Islet precursor cell (in vitro differentiated cells): ENCODE data around the gene ZBED1.
"Not testable (repeated sequence)": the region's sequence is repeated elsewhere in the genome, so short reads cannot be mapped to it uniquely, and the experiment has no call there.

Source experiments
- DNase-seq: peaks from one replicate; pipeline ENCODE4 v3.0.0-alpha.2; 2018

The ZBED1 gene

GRCh38 chrX:2517055-2517454 lies 16.3 kb upstream of the ZBED1 start:
- DNase-seq = no peak

DNA sequence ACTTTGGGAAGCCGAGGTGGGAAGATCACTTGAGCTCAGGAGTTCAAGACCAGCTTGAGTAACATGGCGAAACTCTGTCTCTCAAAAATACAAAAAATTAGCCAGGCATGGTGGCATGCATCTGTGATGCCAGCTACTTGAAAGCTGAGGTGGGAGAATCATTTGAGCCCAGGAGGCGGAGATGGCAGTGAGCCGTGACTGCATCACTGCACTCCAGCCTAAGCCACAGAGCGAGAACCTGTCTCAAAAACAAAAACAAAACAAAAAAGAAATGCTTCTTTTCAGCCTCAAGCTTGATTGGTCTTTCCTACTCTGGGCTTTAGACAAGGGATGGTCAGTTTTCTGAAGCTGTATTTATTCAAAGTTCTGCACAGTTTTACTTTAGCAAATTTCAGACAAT lies 15.8 kb upstream of the ZBED1 start:
- DNase-seq = no peak

DNA sequence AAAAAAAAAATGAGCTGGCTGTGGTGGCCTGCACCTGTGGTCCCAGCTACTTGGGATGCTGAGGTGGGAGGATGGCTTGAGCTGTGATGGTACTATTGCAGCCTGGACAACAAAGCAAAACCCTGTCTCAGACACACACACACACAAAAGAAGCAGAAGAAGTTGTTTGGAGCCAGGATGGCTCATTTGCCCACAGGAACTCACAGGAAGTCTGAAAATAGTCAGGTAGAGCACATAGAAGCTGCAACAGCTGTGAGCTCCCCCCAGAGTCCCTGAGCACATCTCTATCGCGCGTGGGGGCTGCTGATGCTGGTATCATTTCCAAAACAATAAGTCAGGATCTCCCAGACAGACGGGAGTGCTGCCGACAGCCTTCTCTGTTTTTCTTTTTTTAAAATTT lies 13.4 kb upstream of the ZBED1 start:
- no peak for DNase-seq

- DNase-seq = peak; percentile 84
These were observed 12.4 kb upstream of the ZBED1 start for GRCh38 chrX:2513121-2513664.

DNA sequence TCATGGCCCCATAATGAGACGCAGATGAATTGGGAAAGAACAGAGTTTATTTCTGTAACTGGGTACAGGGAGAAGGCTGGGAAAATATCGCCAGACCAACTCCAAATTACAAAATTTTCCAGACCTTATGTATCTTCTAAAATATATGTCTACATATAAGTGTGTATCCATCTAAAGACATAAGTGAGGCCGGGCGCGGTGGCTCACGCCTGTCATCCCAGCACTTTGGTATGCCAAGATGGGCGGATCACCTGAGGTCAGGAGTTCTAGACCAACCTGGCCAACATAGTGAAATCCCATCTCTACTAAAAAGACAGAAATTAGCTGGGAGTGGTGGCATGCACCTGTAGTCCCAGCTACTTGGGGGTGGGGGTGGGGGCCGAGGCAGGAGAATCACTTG lies 11.7 kb upstream of the ZBED1 start:
- DNase-seq = no peak

DNA sequence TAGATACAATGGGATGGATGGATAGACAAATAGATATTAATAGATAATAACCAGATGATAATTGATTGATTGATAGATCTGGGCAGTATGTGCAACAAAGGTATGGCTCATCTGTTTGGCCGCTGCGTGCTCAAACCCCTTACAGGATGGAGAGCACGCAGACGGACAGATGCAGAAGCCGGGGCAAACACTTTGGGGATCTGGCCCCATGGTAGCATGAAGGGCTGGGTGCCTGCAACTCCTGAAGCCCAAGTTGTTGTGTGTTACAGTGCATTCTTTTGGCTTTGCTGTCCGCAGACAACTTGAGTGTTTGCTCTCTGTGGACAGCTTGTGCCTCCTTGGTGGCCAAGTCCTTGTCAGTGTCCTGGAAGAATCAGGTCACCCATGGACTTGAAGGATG lies 10.6 kb upstream of the ZBED1 start:
- DNase-seq = no peak

DNA sequence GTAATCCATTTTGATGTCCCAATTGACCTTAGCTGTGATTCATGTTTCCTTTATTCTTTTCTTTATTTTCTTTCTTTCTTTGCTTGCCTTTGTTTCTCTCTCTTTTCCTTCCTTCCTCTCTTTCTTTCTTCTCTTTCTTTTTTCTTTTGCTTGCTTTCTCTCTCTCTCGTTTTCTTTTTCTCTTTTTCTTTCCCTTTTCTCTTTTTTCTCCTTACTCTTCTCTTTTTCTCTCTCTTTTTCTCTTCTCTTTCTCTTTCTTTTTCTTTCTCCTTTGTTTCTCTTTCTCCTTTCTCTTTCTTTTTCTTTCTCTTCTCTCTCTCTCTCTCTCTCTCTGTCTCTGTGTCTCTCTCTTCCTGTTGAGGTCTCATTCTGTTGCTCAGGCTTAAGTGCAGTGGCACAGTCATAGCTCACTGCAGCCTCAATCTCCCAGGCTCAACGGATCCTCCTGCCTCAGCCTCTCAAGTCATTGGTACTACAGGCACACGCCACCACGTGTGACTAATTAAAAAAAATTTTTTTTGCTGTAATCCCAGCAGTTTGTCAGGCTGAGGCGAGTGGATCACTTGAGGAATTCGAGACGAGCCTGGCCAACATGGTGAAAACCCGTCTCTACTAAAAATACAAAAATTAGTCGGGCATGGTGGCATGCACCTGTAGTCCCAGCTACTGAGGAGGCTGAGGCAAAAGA lies 8.0 kb upstream of the ZBED1 start:
- DNase-seq = no peak

GRCh38 chrX:2507904-2508627 lies 7.3 kb upstream of the ZBED1 start:
- DNase-seq = no peak

DNA sequence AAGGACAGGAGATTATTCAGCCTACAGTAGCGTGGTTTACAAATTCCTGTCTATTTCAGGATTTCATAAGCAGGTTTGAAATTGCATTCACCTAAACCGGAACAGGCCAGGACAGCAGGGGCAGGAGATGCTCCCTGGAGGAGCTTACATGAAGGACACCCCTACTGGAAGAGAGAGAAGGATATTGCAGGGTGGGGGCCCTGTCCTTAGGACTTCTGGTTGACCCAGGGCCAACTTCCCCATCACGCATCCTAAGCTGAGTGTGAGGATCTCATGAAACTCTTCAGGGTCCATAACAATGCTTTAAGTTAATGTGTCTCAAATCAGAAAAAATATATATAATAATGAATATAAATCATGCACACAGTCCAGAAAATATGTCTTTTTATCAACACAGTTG lies 6.4 kb upstream of the ZBED1 start:
- DNase-seq = no peak

DNA sequence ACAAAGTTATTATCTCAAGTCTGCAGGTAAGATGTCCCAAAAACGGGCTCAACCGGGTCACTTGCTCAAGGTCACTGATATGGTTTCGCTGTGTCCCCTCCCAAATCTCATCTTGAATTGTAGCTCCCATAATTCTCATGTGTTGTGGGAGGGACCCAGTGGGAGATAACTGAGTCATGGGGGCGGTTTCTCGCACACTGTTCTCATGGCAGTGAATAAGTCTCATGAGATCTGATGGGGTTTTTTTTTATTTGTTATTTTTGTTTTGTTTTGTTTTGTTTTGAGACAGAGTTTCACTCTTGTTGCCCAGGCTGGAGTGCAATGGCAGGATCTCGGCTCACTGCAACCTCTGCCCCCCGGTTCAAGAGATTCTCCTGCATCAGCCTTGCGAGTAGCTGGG lies 4.6 kb upstream of the ZBED1 start:
- DNase-seq = not testable (repeated sequence)

DNA sequence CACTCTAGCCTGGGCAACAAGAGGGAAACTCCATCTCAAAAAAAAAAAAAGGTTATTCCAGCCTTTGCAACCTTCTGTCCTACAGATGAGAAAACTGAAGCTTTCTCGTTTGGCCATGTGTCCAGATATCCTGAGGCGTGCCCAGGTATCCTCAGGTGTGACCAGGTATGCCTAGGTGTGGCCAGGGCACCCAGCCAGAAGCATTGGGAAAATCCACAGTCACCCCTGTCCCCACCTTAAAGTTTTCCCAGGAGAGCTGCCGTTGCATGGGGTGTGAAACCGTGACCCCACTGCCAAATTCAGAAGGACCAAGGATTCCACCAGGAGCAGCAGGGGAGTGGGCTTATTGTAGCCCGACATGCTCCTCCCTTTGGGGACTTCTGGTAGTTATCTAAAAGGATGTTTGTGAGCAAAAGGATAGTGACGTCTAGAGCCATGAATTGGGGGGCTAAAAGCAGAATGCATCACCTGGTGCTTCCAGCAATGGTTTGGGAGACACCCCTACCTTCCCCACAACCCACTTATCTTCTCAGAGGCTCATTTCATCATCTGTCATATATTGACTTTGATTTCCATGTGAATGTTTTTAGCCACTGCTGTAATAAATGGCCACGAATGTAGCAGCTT lies 4.0 kb upstream of the ZBED1 start:
- no peak for DNase-seq

DNA sequence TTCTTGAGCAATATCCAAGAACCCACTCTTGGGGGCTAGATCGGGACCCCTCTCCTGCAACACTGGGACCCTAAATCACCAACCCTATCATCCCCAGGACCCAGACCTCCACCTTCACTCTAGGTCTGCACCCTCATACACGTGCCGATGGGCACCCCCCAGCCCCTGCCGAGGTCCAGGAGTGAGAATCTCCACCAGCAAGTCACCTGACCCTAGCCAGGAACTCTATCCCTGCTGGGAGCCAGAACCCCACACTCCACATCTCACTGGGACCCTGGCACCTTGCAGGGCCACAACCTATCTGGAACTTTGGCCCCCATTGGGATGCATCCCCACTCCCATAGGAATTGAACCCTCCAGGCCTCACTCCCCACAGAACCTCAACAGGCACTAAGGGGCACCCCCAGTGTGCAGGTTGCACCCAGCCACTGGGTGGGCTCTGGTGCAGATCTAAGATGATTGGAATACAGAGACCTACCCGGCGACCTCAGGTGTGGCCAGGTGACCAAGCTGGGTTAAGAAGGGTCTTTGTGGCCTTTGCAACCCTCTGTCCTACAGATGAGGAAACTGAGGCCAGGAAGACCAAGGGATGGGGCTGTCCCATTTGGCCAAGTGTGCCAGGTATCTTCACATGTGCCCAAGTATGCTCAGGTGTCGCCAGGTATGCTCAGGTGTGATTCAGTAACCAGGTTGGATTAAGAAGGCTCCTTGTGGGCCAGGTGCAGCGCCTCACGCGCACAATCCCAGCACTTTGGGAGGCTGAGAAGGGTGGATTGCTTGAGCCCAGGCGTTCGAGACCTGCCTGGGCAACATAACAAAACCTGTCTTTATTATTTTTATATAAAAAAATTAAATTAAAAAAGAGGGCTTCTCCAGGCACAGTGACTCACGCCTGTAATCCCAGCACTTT lies 3.1 kb upstream of the ZBED1 start:
- DNase-seq = no peak

DNA sequence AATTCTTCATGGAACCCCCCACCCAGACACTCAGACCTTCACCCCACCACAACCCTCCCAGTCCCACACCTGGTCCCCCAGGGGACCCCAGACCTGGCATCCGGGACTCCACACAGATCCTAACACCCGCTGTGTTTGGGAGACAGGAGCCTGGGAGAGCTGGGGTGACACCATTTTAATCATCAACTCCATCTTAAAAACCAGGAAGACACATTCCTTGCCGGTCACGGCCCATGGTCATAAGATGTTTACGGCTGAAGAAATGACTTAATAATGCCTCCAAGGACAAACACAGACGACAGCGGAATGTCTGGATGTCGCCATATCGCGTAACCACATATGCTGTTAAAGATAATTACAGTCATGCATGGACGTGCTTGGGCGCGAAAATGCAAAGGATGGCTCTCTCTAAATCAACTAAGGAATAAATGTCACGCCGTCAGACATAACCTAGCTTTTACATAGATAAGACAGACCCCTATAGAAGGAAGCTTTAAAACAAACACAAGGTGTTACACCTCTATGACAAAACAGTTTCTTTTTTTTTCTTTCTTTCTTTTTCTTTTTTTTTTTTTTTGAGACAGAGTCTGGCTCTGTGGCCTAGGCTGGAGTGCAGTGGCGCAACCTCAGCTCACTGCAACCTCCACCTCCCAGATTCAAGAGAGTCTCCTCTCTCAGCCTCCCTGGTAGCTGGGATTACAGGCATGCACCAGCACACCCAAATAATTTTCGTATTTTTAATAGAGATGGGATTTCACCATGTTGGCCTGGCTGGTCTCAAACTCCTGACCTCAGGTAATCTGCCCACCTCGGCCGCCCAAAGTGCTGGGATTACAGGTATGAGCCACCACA lies 2.1 kb upstream of the ZBED1 start:
- peak; percentile 81 for DNase-seq

- no peak for DNase-seq
These were observed 1.4 kb upstream of the ZBED1 start for GRCh38 chrX:2502120-2502667.

DNA sequence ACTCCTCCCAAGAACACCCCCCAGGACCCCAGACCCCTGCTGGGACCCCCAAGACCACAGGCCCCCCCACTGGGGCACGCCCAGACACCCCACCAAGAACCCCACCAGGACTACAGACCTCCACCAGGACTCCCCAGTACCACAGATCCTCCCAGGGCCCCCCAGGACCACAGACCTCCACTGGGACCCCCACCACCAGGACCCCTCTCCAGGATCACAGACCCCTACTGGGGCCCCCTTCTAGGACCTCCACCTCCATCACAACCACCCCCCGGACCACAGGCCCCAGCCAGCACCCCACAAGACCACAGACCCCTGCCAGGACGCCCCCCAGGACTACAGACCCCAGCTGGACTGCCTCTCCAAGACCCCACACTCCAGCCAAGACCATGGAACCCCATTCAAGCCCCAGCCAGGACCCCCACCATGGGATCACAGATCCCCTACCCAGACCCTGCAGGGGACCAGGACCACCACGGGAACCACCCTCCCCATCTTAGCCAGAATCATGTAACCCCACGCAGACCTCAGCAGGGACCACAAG lies 855 bp upstream of the ZBED1 start:
- no peak for DNase-seq

- peak; percentile 79 for DNase-seq
These were observed 529 bp downstream of the ZBED1 start for GRCh38 chrX:2500091-2500802.

- no peak for DNase-seq
These were observed 1.3 kb downstream of the ZBED1 start for GRCh38 chrX:2499507-2499906.

DNA sequence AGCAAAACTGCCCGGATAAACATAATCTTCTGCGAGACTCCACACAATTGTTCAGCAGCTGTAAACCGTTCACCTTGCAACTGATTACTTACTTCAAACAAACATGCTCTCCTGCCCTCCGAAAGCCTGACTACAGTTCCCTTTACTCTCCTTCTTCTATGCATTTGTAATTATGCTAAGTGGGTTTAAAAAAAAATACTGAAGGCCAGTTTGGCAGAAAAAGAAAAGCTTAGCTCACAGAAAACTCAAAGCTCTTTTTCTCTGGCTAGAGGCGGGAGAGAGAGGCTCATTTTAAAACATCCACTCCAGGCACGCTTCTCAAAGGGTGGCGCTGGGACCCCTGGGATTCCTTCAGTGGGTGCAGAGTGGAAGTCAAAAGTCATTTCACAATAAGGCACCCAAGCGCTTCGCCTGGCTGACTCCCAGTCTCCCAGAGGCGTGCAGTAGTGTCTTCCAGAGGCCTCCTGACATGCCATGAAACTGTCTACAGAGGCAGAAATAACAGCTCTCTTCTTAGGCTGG lies 1.9 kb downstream of the ZBED1 start:
- DNase-seq = no peak

GRCh38 chrX:2497961-2498780 lies 2.6 kb downstream of the ZBED1 start:
- DNase-seq = no peak
